ENCODE results near the gene RBPJ.

- TF ChIP-seq CTCF (IDR thresholded peaks at IDR 0.05) (no peak), POLR2A (IDR thresholded peaks at IDR 0.05) (no peak)
Observed at GRCh38 chr4:26281881-26282280, 38.9 kb upstream of the RBPJ start.
